GM21825 (cell line): ENCODE measurements around the gene ZNF18.

Source experiments
- ATAC-seq: cut with Tn5 transposase; IDR thresholded peaks from one replicate; pipeline ENCODE4 v1.9.1; 2021; ENCODE audit warnings: mild to moderate bottlenecking, moderate library complexity; ENCODE audit not compliant: unreplicated experiment

Gene ZNF18, protein sequence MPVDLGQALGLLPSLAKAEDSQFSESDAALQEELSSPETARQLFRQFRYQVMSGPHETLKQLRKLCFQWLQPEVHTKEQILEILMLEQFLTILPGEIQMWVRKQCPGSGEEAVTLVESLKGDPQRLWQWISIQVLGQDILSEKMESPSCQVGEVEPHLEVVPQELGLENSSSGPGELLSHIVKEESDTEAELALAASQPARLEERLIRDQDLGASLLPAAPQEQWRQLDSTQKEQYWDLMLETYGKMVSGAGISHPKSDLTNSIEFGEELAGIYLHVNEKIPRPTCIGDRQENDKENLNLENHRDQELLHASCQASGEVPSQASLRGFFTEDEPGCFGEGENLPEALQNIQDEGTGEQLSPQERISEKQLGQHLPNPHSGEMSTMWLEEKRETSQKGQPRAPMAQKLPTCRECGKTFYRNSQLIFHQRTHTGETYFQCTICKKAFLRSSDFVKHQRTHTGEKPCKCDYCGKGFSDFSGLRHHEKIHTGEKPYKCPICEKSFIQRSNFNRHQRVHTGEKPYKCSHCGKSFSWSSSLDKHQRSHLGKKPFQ

DNA sequence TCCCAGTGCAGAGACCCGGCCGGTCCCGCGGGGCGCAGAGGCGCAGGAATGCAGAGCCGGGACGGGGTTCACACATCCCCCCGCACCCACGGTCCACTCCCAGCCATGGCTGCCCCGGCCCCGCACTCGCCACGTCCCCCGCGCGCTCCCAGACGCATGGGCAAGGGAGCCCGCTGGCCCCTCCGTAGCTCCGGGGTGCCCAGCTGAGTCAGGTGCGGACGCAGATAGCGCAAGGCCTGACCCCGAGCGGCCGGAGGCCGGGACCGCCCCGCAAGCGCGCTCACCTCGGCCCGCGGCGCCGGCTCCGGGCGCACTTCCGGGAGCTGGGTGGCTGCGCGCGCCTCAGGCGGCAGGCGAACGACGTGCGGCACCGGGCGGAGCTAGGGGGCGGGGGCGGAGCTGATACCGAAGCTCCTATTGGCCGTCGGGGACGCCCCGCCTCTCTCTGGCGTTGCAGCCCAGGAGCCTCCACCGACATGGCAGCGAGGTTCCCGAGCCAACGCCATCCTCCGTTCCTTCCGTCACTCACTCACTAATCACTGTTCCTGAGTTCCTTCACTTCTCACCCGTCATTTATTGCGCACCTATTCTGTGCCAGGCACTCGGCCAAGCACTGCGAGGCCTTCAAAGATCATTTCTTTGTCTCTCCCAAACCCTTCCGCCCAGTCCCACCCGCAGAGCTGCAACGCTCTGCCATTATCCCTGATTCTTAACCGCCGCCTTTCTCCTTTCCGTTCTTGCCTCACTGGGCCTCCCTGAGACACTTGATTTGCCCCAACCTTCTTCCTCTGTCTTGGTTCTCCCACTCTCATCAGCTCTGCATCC, at the start of gene ZNF18:
Gene ZNF18 (minus strand): TSS at position 329 of the 825 bp plus-strand sequence. CDS start 4,646 bp downstream, outside the sequence.
- ATAC-seq, result peak; percentile 94

DNA sequence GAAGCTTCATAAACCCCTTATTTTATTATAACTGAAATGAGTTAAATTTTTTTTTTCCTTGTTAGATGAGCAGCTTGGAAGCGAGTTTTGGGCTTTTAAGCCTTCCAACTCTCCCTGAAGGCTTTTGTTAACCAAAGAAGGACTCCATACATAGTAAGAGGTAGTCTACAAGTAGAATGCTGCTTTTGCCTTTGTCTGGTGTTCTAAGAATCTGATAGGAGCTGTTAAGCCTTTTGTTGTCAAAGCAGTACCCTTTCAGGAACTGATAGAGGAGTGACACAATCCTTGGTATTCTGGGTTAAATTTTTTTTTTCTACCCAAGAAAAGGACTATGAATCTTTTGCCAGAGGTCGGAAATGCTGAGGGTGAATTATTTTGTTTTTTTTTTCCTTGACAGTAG, 49.5 kb upstream of the ZNF18 start:
- ATAC-seq, result no peak

DNA sequence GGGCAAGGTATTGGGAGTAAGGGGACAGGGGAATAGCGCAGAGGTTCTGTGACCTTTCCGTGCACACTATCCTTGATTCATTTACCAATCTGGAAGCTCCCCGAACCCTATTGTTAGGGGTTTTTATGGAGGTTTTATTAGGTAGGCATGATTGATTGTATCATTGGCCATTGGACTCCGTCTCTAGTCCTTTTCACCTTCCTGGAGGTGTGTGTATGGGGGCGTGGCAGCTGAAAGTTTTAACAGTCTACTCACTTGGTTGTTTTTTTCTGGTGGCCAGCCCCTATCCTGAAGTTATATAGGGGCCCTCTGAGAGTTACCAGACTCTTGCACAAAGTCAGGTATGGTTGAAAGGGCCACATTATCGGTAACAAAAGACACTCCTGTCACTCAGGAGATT, 46.4 kb upstream of the ZNF18 start:
- no peak for ATAC-seq

DNA sequence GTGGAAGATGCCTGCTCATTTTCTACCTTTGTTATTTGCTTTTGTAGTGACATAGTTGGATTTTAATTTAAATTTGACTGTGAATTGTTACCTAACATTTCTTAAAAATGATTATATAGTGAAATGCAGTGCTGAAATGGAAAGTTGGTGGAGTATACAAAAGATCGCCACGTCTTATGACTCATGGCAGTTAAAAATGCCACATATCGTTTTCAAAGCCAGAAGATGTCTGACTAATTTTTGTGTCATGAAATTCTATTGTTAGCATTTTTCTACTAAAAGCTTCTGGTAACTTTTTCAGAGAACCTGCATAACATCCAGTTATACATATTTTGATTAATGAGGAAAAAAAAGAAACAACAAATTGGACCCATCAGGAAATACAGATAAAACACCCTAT, 44.0 kb upstream of the ZNF18 start:
- ATAC-seq, result no peak

DNA sequence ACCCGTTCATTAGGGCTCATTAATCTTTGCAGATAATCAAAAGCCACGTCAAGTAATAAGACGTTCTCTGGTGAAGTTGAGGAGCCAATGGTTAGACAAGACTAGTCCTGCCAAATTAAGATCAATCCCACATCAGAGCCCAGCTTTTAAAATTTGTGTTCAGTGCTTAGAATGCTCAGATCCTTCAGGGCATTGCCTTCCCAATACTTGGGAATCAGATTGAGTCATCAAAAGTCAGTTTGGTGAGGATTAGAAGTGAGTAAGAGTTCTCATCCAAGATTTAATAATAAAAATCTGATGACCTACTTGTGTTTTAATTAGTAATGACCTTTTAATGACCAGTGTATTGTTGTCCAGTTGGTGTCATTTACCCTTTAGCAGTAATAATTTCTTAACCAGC, 43.2 kb upstream of the ZNF18 start:
- ATAC-seq, result no peak

DNA sequence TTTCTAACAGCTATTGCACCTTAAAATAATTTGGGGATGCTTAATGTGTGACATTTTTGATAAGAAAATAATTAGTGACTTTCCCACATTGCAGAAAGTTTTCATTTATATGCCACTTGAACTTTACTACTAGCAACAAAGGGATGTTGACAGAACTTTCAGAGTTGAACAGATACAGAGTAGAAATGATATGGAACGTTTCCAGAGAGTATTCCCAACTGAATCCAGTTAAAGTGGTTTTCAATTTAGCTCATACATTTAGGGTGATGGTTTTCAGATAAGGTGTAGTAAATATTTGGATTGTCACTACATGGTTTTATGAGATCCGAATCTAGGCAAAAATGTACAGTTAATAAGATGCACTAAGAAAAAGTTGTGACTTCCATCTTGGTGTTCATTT, 40.7 kb upstream of the ZNF18 start:
- no peak for ATAC-seq

DNA sequence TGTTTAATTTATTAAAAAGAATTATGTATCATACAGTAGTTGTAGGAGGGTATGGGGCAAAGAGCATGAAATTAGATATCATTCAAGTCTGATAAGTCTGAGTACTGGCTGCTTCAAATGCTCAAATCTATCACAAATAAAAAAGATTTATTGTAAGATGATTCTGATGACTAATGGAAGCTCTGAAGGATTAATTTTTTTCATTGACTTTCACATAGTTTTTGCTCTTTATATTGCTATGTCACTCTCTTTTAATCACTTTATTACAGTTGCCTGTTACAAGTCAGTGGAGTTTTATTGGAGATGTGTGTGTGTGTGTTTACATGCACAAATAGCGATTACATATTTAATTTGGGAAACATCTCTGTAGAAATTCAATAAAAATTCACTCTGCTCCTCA, 38.4 kb upstream of the ZNF18 start:
- ATAC-seq, result no peak

DNA sequence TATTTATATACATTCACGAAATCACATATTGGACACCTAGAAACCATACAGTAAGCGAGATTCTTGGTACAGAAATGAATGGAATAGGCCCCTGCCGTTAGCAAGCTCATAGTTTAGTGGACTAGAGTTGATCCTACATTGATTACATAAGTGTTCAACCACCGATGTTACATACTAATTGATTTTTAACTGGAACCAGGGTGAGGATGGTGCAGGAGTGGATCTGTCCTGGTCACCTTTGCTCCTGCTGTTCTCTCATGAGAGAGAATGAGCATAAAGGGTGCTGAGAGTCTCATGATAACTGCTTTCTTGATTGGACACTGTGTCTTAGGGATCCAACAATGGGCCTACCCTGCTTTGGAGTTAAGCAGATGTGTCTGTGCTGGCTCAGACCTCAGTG, 37.3 kb upstream of the ZNF18 start:
- ATAC-seq, result no peak

DNA sequence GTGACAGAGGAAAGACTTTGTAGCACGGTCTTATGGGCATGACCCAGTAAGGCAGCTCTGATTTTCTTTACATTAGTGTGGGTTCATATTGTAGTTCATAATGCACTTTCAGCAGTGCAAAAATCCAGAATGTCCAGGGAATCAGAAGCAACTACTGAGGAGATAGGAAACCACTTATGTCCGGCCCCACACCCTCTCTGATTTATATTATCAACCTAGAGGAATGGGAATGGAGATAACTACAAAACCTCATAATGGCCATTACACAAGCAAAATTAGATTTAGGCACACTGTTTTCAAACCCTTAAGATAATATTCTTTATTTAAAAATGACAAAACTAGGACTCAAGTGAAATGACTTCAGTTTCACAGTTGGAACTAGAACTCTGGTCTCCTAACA, 31.3 kb upstream of the ZNF18 start:
- no peak for ATAC-seq

DNA sequence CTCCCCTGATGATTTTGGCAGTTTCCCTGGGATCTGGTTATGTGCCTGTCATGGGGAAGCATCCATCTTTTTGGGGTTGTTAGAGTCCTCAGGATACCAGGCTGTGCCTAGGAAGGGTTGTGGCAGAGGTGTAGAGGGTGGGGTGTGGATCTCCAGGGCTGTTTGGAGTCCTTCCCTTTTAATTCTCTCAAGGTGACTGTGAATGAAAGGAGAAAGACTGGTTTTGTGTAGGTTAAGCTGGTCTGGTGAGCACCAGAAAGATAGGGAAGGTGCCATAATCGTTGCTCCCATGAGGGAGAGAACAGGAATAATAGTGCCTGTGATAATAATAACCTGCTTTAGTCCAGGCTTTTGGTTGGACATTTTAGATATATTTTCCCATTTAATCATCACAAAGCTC, 30.4 kb upstream of the ZNF18 start:
- ATAC-seq, result no peak

DNA sequence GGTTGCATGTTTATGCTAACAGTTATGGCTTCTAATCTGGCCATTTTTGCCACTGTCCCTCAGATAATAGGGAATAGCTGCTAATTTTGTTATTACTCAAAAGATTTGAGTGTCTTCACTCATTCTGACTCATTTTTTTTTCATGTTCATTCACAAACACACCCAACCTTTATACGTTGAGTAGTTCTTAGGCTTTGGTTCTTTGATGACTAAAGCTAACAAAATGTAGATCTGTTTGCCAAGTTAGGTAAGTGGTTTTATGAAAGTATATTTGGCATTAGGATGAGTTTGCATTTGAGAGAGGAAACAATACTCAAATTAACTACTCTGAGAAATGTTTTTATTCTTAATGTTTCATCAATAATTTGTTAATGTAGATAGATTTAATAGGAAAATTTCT, 27.1 kb upstream of the ZNF18 start:
- no peak for ATAC-seq

DNA sequence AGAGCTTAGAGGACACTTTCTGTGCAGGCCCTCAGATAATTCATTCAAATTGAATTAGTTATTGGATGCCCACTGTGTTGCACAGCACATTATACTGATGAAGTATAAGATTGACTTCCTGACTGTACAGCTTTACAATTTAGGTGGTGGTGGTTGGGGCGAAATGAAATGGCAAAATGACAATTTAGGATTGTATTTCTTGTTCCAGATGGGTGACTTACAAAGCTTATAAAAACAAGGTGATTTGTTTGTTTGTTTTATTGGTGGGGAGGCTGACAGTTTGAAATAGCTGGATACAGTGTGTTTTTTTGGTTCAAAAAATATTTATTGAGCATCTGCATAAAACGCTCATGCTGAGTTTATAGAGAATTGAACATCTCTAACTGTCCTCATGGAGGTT, 25.0 kb upstream of the ZNF18 start:
- no peak for ATAC-seq

DNA sequence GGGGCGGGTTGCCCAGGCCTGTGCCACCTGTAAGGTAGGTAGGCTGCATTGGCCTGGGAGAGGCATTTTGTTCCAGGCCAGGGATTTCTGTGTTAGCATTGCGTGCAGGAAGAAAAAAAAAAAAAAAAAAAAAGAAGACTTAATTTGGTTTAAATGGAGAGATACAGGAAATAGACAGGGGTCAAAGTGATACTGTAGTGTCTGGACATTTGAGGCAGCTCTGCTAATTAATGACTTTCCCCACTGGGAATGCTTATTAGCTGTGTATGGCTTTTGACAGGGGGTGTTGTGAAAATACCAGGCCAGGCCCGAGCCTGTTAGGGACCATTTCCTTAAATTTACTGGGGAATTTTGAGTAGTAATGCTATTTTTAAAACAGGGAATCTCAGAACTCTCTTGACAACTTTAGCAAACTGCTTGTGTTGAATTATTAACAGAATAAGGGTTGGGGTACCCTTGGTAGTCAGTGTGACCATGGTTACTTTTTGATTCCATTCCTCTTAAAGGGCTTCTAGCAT, 24.4 kb upstream of the ZNF18 start:
- no peak for ATAC-seq

DNA sequence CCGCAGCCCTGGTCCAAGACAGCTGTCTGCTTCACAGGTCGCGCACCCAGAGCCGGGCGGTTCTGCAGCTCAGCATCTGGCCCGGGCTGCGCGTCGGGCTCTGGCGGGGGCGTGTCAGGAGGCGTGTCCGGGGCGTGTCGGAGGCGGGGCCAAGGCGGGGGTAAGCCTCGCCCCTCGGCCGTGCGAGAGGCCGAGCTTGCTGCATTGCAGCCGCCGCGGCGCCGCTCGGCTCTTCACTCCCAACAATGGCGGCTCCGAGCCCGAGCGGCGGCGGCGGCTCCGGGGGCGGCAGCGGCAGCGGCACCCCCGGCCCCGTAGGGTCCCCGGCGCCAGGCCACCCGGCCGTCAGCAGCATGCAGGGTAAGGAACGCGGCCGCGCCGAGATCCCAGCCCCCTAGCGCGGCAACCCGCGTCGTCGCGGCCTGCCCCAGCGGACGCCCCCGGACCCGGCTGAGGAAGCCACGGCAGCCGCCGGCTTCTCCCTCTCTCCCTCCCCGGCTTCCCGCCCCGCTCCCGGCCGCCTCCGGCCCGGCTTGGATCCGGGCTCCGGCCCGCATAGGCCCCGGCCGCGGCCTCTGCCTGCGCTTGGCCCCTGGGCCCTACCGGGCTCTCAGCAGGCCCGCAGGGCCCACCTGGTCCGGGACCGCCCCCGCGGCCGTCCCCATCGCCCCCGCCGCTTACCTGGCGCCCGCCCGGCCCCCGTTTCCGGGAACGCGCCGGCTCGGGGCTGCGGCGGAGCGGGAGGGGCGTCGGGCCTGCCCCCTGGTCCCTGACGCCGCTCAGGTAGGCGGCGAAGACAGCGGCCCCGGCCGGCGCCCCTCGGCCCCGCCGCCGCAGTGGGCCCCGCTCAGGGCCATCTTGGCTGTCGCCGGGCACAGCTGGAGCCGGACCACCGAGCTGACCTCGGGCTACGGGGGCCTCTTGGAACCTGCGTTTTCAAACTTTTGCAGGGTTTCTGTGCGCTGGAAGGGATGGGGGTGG, 23.7 kb upstream of the ZNF18 start, which contains the start of gene MAP2K4:
Gene MAP2K4 (plus strand): TSS at position 236 of the 981 bp plus-strand sequence. CDS start 10 bp downstream, at position 246.
- peak; percentile 94 for ATAC-seq

DNA sequence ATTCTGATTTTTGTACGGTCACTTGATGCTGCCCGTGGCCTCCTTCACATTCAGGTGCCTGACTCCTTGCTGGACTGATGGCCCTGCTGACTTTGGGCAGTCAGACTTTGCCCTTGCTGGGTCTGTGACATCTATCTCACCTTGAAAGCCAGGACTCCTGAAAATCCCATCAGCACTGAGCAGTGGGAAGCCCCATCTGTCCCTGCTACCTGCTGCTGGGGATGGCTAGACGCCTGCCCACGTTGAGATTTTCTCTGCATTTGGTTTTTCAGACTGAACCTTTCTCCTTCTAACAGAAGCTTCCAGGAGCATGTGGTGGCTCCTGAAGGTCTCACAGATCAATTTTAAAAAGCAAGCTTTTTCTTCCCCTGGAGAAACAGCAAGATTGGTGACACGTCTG, 10.2 kb upstream of the ZNF18 start:
- no peak for ATAC-seq

DNA sequence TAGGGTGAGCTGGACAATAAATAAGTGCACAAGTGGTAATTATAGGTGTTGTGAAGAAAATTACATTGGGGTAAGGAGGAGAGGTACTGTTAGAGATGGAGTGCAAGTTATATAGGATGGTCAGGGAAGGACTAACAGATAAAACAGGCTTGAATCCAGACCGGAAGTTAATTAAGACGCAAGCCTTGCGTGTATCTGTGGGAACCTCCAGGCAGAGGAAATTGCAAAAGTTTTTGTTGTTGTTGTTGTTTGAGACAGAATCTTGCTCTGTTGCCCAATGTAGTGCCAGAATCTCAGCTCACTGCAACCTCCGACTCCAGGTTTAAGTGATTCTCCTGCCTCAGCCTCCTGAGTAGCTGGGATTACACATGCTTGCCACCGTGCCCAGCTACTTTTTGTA, 2.4 kb upstream of the ZNF18 start:
- no peak for ATAC-seq

DNA sequence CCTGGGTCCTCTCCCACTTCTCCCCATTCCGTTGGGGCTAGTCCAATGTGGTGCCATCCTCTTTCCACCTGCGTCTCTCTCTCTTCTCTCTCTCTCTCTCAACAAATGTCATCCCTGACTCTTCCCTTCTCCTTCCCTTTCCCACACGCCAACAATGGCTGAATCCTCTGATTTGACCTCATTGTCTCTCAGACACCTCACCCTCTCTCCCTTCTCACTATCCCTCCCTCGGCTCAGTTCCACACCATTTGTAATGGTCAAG, 628 bp upstream of the ZNF18 start:
- no peak for ATAC-seq

DNA sequence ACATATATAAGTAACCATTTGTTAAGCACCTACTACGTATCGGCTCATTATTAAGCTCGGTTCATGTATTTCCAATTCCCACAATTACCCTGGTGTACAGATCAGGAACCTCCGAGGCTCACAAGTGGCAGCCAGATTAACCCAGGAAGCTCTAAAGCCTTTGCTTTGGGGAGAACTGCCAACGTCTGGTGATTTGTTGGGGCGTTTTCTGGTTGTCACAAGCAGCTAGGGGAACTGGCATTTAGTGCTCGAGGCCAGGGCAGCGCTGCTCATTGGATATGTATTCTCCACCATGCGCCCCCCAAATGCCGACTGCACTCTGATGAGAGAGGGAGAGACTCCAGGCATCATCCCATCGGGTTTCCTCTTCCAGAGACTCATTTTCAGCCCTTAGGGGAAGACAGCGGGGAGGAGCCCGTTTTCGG, 541 bp downstream of the ZNF18 start:
- ATAC-seq, result peak; percentile 26

DNA sequence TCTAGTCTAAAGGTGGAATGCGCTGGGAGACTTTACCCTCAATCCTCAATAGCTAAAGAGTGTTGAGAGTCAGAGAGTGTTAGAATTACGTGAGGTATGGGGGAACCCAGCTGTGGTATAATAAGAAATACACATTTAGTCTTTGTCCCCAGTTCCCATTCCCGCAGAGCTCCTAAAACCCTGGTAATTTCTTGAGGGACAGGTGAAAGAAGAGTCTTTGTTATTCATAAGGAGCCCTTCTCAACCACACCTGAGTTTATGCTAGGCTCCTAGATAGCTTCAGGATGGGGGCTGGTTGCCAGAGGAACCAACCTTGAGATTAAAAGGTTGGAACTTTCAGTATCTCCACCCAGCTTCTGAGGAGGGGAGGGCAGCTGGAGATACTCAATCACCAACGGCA, 5.8 kb downstream of the ZNF18 start:
- no peak for ATAC-seq

DNA sequence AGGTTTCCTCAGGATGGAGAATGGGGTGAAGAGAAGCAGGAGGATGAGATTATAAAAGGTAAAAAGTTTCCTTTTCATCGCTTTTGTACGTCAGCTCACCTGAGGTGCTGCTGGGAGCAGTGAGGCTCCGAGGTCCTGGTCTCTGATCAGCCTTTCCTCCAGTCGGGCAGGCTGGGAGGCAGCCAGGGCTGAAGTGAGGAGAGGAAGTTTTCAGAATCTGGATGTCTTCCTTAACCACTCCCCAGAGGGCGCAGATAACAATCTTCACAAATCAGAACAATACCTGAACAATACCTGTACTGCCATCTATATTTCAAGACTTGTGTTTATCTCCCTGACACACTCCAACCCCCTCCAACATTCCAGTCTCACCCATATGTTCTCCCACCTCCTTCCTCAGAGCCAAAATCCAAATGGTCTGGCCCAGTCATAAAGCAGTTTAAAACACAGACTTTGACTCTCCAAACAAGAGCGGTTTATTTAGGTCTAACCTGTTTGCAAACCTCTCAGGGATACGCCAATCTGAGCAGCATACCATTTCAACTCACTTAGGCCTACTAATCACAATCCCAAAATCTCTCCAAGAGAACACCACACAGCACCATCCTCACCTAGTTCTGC, 6.8 kb downstream of the ZNF18 start:
- ATAC-seq, result no peak
